Activated T-cell treated with anti-CD3 and anti-CD28 coated beads, Interleukin-2, amount 50 U/mL, for 24 hours (primary cell): Measurements from ENCODE around the gene TNFRSF9.
"Not testable (repeated sequence)": the region's sequence is repeated elsewhere in the genome, so short reads cannot be mapped to it uniquely, and the experiment has no call there.

Experiments
- DNase-seq: peaks from one replicate; pipeline ENCODE4 v3.0.0-alpha.2; 2020
- H3K27ac Mint-ChIP-seq: 2 replicates; pipeline ENCODE4 v1.8.0; 2020; ENCODE audit warnings: mild to moderate bottlenecking, mixed read lengths
- H3K27me3 Mint-ChIP-seq: 2 replicates; pipeline ENCODE4 v1.8.0; 2020; ENCODE audit warnings: mixed read lengths
- H3K36me3 Mint-ChIP-seq: 2 replicates; pipeline ENCODE4 v1.8.0; 2020; ENCODE audit warnings: low read depth, mixed read lengths
- H3K4me1 Mint-ChIP-seq: 2 replicates; pipeline ENCODE4 v1.8.0; 2020; ENCODE audit warnings: low read depth, mixed read lengths
- H3K4me3 Mint-ChIP-seq: 2 replicates; pipeline ENCODE4 v1.8.0; 2020; ENCODE audit warnings: mild to moderate bottlenecking, moderate library complexity, mixed read lengths
- H3K9me3 Mint-ChIP-seq: 2 replicates; pipeline ENCODE4 v1.8.0; 2020; ENCODE audit warnings: mixed read lengths

The TNFRSF9 gene

DNA sequence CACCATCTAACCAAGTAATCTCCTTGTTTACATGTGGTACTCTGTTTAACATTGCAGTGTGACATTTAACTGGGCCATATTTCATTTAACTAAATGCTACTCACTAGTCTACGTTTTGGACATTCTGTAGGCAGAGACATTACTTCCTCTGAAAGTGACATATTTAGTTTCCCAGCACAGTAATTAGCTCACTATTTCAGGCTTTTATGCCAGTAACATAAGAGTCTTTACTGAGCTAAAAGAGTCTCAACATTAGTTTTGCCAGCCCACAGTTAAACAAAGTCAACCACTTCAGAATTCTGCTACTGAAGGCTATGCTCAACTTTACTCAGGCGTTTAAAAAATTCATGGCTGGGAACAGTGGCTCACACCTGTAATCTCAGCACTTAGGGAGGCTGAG lies 2.6 kb upstream of the TNFRSF9 start:
- DNase-seq: no peak

DNA sequence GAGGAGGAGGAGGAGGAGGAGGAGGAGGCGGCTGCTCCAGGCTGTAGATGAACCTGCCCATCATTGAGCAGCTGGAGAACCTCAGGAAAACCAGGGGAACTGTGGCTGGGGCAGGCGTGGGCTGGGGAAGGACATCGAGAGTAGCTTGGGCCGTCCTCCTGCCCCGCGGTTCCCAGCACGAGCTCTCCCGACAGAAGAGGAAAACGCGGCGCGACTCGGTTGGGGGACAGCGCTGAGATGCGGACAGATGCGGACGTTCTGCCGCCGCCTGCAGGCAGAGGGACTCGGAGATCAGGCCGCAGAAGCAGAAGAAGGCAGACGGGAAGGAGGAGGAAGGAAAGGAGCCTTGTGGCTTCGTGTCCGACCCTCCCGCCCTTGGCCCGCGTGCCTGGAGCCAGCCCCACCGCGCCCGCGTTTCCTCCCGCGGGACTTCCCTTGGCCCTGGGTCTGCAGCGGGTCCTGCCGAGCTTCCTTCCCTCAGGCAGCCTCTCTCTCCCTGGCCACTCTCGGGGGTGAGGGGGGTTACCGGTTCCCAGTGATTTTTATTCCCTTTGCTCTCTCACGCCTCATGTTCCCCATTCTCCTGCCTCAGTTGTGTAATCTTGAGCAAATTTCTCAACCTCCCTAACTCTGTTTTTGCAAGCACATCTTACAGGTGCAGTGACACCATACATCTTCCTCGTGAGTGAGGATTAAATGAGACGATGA lies 1.7 kb upstream of the TNFRSF9 start:
- Mint-ChIP-seq H3K27ac (peak overlapping the region; percentile 92), H3K4me3 (peak overlapping the region; percentile 77), H3K36me3 (peaks cover 25% of the 10 kb centered on the region), H3K9me3 (no peaks in the 10 kb centered on the region), H3K27me3 (no peaks in the 10 kb centered on the region), H3K4me1 (peaks cover 63% of the 10 kb centered on the region)
- peak; percentile 68 for DNase-seq

More for the DNA sequence above, 2.6 kb upstream of the TNFRSF9 start:
- peaks cover 64% of the 10 kb centered on the region for H3K4me1 Mint-ChIP-seq
- no peaks in the 10 kb centered on the region for H3K27me3 Mint-ChIP-seq
- no peaks in the 10 kb centered on the region for H3K9me3 Mint-ChIP-seq
- peak overlapping the region; percentile 69 for H3K27ac Mint-ChIP-seq
- peaks cover 18% of the 10 kb centered on the region for H3K36me3 Mint-ChIP-seq
- H3K4me3 Mint-ChIP-seq: peak overlapping the region; percentile 52

DNA sequence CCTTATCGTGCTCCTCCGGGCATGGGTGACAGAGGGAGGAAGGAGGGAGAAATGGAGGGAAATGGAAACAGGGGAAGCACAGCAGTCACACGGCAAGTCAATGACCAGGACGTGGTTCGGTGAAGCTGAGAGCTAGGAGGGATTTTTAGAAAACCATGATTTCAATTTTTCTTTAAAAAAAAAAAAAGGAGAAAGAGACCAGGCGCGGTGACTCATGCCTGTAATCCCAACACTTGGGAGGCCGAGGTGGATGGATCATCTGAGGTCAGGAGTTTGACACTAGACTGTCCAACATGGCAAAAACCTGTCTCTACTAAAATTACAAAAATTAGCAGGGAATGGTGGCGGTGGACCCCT lies 776 bp upstream of the TNFRSF9 start:
- Mint-ChIP-seq H3K27me3 (no peaks in the 10 kb centered on the region), H3K9me3 (no peaks in the 10 kb centered on the region), H3K4me3 (peak overlapping the region; percentile 77), H3K4me1 (peaks cover 71% of the 10 kb centered on the region), H3K27ac (peak overlapping the region; percentile 92), H3K36me3 (peaks cover 33% of the 10 kb centered on the region)
- DNase-seq: no peak

GRCh38 chr1:7940034-7940433 lies 605 bp downstream of the TNFRSF9 start:
- H3K27me3 Mint-ChIP-seq: peaks cover 3% of the 10 kb centered on the region
- no peak for DNase-seq
- H3K36me3 Mint-ChIP-seq: peaks cover 47% of the 10 kb centered on the region
- peak overlapping the region; percentile 77 for H3K4me3 Mint-ChIP-seq
- H3K4me1 Mint-ChIP-seq: peaks cover 76% of the 10 kb centered on the region
- peak overlapping the region; percentile 92 for H3K27ac Mint-ChIP-seq
- H3K9me3 Mint-ChIP-seq: no peaks in the 10 kb centered on the region

GRCh38 chr1:7938070-7938469 lies 2.6 kb downstream of the TNFRSF9 start:
- H3K4me1 Mint-ChIP-seq: peaks cover 71% of the 10 kb centered on the region
- H3K27me3 Mint-ChIP-seq: peaks cover 3% of the 10 kb centered on the region
- peaks cover 64% of the 10 kb centered on the region for H3K36me3 Mint-ChIP-seq
- peak overlapping the region; percentile 77 for H3K4me3 Mint-ChIP-seq
- DNase-seq: no peak
- H3K9me3 Mint-ChIP-seq: no peaks in the 10 kb centered on the region
- H3K27ac Mint-ChIP-seq: peak overlapping the region; percentile 23

DNA sequence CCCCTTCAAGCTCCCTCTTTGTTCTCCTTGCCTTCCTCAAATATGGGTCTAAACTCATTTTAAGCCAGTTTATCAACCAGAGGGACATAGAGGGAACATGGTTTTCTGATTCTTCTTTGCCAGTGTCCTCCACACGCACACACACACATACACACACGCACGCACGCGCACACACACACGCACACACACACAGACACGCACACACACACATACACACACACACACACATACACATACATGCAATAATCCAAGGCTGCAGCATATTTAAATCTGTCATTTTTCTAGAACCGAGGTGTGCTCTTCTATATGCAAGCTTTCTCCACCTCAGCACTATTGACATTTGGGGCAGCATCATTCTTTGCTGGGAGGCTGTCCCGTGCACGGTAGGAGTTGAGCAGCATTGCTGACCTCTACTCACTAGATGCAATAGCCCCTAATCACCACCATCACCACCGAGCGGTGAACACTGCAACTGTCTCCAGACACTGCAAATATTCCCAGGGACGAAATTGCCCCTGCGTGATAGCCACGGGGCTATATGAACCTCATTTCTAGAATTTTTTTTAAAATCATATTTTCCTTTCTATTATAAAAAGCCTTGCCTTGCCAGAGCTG lies 8.0 kb downstream of the TNFRSF9 start:
- H3K4me3 Mint-ChIP-seq: no peak overlapping the region
- H3K36me3 Mint-ChIP-seq: peaks cover 91% of the 10 kb centered on the region
- H3K4me1 Mint-ChIP-seq: peaks cover 68% of the 10 kb centered on the region
- no peak for DNase-seq
- H3K9me3 Mint-ChIP-seq: no peaks in the 10 kb centered on the region
- peak overlapping the region; percentile 33 for H3K27ac Mint-ChIP-seq
- peaks cover 3% of the 10 kb centered on the region for H3K27me3 Mint-ChIP-seq

DNA sequence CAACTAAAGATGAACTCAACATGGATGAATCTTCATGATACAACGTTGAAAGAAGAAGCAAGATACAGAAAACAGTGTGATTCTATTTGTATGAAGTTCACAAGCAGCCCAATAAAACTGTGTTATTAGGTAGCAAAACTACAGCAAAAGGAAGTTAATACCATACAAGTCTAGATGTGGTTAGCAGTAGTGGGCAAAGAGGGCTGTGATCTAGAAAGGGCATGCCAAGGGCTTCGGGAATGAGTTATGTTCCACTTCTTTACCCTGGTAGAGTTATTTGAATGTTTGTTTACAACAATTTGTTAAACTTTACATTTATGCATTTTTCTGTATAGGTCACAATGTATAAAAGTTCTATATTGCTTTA lies 9.2 kb downstream of the TNFRSF9 start:
- DNase-seq: no peak
- H3K9me3 Mint-ChIP-seq: no peaks in the 10 kb centered on the region
- peak overlapping the region; percentile 51 for H3K4me3 Mint-ChIP-seq
- H3K4me1 Mint-ChIP-seq: peaks cover 66% of the 10 kb centered on the region
- H3K27ac Mint-ChIP-seq: peak overlapping the region; percentile 93
- H3K36me3 Mint-ChIP-seq: peaks cover 93% of the 10 kb centered on the region
- H3K27me3 Mint-ChIP-seq: peaks cover 3% of the 10 kb centered on the region

DNA sequence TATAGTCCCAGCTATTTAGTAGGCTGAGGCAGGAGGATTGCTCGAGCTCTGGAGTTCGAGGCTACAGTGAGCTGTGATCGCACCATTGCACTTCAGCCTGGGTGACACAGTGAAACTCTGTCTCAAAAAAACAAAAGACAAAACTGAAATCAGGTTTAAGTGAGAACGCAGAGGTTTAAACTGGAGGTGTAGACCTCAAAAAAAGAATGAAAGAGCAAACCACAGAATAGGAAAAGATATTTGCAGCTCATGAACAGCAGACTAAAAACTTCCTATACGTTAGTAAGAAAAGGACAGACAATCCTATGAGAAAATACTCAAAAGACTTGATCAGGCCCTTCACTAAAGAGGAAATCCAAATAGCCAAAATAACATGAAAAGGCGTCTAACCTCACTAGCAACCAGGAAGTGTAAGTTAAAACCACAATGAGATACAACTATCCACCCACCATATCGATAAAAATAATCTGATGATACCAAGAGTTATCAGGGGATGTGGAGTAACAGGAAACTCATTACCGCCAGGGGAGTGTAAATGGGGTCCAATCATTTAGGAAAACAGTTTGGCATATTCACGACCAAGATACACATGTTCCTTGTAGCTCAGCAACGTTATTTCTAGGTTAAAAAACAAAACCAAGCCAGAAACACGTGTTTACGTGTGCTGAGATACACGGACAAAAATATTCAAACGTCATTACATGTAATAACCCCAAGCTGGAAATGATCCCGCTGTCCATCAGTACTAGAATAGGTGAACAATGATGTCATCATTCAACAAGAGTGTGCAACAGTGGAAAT lies 9.8 kb downstream of the TNFRSF9 start:
- H3K4me1 Mint-ChIP-seq: peaks cover 67% of the 10 kb centered on the region
- H3K27me3 Mint-ChIP-seq: peaks cover 2% of the 10 kb centered on the region
- no peaks in the 10 kb centered on the region for H3K9me3 Mint-ChIP-seq
- peaks cover 93% of the 10 kb centered on the region for H3K36me3 Mint-ChIP-seq
- peak overlapping the region; percentile 51 for H3K4me3 Mint-ChIP-seq
- peak; percentile 50 for DNase-seq
- peak overlapping the region; percentile 93 for H3K27ac Mint-ChIP-seq

DNA sequence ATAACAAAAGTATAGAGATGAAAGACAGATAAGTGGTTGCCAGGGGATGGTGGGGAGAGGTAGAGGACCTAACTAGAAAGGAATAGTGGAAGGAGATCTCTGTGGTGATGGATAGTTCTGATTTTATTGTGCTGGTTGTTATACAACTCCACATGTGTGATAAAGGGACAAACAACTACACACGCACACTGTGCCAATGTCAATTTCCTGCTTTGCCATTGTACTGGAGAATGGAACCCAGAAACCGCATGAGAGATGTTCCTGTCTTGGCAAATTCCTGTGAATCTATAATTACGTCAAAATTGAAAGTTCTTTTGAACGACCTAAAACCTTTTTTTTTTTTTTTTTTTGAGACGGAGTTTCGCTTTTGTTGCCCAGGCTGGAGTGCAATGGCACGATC lies 11.0 kb downstream of the TNFRSF9 start:
- Mint-ChIP-seq H3K4me3 (peak overlapping the region; percentile 0), H3K4me1 (peaks cover 59% of the 10 kb centered on the region), H3K27ac (peak overlapping the region; percentile 93), H3K27me3 (no peaks in the 10 kb centered on the region), H3K36me3 (peaks cover 86% of the 10 kb centered on the region), H3K9me3 (no peaks in the 10 kb centered on the region)
- no peak for DNase-seq

DNA sequence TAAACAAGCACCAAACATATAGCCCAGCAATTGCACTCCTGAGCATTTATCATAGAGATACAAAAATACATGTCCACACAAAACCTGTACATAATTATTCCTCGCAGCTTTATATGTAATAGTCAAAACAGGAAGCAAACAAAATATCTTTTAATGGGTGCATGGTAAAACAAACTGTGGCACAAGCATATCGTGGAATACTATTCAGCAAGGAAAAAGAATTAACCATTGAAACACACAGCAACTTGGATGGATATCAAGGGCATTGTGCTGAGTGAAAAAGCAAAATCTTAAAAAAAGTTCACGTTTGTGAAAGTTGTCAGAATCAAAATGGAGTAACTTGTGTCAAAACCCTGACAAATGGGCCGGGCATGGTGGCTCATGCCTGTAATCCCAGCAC lies 12.4 kb downstream of the TNFRSF9 start:
- H3K4me1 Mint-ChIP-seq: peaks cover 56% of the 10 kb centered on the region
- peaks cover 86% of the 10 kb centered on the region for H3K36me3 Mint-ChIP-seq
- no peaks in the 10 kb centered on the region for H3K27me3 Mint-ChIP-seq
- no peaks in the 10 kb centered on the region for H3K9me3 Mint-ChIP-seq
- no peak overlapping the region for H3K4me3 Mint-ChIP-seq
- no peak for DNase-seq
- H3K27ac Mint-ChIP-seq: no peak overlapping the region

DNA sequence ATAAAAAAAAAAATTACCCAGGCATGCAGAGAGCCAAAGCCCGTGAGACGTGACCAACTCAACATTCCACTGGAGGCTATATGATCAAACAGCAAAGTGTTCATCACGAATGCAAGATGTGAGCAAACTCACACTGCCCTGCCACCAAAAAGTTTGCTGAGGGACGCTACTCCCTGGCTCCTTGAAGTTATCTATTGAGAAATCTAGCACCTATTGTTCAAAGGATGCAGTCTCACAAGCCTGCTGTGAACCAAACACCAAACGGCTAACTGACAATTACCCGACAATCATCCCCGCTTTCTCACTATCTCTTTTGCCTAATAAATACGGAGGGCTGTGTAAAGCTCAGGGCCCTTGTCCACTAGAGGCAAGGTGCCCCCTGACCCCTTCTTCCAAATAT lies 13.6 kb downstream of the TNFRSF9 start:
- not testable (repeated sequence) for H3K27ac Mint-ChIP-seq, H3K4me3 Mint-ChIP-seq, H3K27me3 Mint-ChIP-seq, DNase-seq, H3K9me3 Mint-ChIP-seq
- H3K36me3 Mint-ChIP-seq: peaks cover 81% of the 10 kb centered on the region
- peaks cover 50% of the 10 kb centered on the region for H3K4me1 Mint-ChIP-seq

DNA sequence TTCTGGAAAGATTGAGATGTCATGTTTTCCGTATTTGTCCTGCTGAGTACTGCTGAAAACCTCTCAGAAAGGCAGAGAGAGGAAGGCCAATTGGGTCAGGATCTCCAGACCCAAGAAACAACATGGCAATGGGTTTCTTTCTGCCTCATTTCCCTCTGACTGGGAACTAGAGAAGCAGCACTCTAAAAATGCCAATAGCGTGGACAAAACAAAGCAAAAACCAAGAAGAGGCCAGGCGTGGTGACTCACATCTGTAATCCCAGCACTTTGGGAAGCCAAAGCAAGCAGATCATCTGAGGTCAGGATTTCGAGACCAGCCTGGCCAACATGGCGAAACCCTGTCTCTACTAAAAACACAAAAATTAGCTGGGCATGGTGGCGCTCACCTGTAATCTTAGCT lies 18.3 kb downstream of the TNFRSF9 start:
- Mint-ChIP-seq H3K4me3 (no peak overlapping the region), H3K4me1 (peaks cover 47% of the 10 kb centered on the region)
- DNase-seq: no peak

GRCh38 chr1:7921796-7922195 lies 18.8 kb downstream of the TNFRSF9 start:
- DNase-seq: no peak

More for the DNA sequence above, 18.3 kb downstream of the TNFRSF9 start:
- H3K9me3 Mint-ChIP-seq: no peaks in the 10 kb centered on the region
- H3K27ac Mint-ChIP-seq: peak overlapping the region; percentile 60
- peaks cover 68% of the 10 kb centered on the region for H3K36me3 Mint-ChIP-seq
- no peaks in the 10 kb centered on the region for H3K27me3 Mint-ChIP-seq

GRCh38 chr1:7919880-7920279 lies 20.8 kb downstream of the TNFRSF9 start:
- Mint-ChIP-seq H3K36me3 (peaks cover 57% of the 10 kb centered on the region), H3K4me3 (no peak overlapping the region), H3K4me1 (peaks cover 54% of the 10 kb centered on the region), H3K27ac (peak overlapping the region; percentile 94), H3K27me3 (no peaks in the 10 kb centered on the region), H3K9me3 (no peaks in the 10 kb centered on the region)
- no peak for DNase-seq

More at GRCh38 chr1:7921796-7922195, 18.8 kb downstream of the TNFRSF9 start:
- H3K36me3 Mint-ChIP-seq: peaks cover 67% of the 10 kb centered on the region
- H3K27me3 Mint-ChIP-seq: no peaks in the 10 kb centered on the region
- no peaks in the 10 kb centered on the region for H3K9me3 Mint-ChIP-seq
- H3K4me3 Mint-ChIP-seq: no peak overlapping the region
- peaks cover 48% of the 10 kb centered on the region for H3K4me1 Mint-ChIP-seq
- peak overlapping the region; percentile 60 for H3K27ac Mint-ChIP-seq

DNA sequence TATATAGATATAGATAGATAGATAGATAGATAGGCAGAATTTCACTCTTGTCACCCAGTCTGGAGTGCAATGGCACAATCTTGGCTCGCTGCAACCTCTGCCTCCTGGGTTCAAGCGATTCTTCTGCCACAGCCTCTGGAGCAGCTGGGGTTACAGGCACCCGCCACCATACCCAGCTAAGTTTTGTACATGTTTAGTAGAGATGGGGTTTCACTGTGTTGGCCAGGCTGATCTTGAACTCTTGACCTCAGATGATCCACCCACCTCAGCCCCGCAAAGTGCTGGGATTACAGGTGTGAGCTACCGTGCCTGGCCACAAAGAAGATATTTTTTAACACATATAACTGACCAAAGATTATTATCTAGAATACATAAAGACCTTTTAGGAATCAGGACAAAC lies 22.7 kb downstream of the TNFRSF9 start:
- H3K4me3 Mint-ChIP-seq, H3K27me3 Mint-ChIP-seq, DNase-seq, H3K9me3 Mint-ChIP-seq: not testable (repeated sequence)
- Mint-ChIP-seq H3K27ac (peak overlapping the region; percentile 40), H3K4me1 (peaks cover 66% of the 10 kb centered on the region), H3K36me3 (peaks cover 41% of the 10 kb centered on the region)
